ENCODE measurements around the gene PRC1.

DNA sequence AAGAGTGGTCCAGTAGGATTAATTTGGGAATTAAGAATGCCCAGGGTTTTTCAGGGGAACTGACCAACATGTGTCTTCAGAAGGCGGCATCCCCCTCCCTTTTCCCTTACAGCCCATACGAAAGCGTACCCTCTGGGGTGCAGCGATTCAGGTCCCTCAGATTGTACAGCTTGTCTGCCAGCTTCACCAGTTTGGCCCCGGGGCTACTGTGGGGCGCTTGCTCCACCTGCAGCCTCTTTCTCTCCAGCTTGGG lies 62.8 kb downstream of the PRC1 start:
- TF ChIP-seq, protein P1, sequence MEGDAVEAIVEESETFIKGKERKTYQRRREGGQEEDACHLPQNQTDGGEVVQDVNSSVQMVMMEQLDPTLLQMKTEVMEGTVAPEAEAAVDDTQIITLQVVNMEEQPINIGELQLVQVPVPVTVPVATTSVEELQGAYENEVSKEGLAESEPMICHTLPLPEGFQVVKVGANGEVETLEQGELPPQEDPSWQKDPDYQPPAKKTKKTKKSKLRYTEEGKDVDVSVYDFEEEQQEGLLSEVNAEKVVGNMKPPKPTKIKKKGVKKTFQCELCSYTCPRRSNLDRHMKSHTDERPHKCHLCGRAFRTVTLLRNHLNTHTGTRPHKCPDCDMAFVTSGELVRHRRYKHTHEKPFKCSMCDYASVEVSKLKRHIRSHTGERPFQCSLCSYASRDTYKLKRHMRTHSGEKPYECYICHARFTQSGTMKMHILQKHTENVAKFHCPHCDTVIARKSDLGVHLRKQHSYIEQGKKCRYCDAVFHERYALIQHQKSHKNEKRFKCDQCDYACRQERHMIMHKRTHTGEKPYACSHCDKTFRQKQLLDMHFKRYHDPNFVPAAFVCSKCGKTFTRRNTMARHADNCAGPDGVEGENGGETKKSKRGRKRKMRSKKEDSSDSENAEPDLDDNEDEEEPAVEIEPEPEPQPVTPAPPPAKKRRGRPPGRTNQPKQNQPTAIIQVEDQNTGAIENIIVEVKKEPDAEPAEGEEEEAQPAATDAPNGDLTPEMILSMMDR (IDR thresholded peaks at IDR 0.05; ENCODE audit: low read length) = no peak
- no peak for TF ChIP-seq EZH2 (IDR thresholded peaks at IDR 0.05; ENCODE audit: borderline replicate concordance, low read length)
